ENCODE results near the gene SYCE3. TPM values are rescaled to one million over a fixed set of nuclear protein-coding genes. Genes with fewer than 3 reads are reported as not detected.
"Not testable (repeated sequence)": the region's sequence is repeated elsewhere in the genome, so short reads cannot be mapped to it uniquely, and the experiment has no call there.

SYCE3 gene
- polyA plus RNA-seq, 12 donors: not detected

DNA sequence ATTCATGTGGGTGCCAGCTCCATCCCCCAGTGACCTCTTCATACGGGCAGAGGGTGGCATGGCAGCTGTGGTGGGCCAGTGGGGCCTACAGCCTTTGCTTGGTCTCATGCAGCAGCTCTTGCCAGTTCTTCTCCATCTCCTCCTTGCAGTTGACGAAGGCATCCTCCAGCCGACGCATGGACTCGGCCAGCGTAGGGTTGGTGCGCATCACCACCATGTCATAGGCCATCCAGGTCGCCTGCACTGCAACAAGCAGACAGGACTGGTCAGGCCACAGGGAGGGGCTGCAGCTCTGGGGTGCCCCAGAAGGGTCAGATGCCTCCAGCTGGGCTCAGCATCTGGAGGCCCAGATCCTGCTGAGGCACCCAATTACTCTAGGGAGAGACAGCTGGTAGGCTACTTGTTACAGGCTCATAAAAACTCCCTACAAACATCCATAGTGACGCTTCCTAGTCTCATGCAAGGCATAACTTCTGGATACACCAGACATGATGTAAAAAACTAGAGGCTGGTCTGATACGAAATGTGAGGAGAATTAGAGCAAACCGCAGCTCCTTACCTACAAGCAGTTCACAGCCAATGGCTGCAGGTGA lies 11.5 kb downstream of the SYCE3 start:
- no peak for DNase-seq

DNA sequence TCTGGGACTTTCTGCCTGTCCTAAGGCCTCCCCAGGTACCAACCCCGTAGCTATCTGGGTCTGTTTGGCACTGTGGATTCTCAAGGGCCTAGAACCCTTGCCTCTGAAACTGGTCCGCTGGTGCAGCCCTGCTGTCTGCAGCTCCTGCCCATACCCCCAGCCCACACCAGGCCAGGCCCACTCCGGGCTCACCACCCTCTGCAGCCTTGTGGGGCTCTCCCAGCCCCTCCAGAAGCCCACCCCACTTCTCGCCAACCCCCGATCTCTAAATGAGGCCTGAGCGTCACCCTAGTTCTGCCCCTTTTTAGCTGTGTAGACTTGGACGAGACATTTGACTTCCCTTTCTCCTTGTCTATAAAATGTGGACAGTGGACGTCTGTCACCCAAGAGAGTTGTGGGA lies 12.3 kb downstream of the SYCE3 start:
- no peak for DNase-seq

- no peak for DNase-seq
Measured at GRCh38 chr22:50548921-50549790, 13.6 kb downstream of the SYCE3 start.

GRCh38 chr22:50548040-50548920 lies 14.4 kb downstream of the SYCE3 start:
- DNase-seq: no peak

DNA sequence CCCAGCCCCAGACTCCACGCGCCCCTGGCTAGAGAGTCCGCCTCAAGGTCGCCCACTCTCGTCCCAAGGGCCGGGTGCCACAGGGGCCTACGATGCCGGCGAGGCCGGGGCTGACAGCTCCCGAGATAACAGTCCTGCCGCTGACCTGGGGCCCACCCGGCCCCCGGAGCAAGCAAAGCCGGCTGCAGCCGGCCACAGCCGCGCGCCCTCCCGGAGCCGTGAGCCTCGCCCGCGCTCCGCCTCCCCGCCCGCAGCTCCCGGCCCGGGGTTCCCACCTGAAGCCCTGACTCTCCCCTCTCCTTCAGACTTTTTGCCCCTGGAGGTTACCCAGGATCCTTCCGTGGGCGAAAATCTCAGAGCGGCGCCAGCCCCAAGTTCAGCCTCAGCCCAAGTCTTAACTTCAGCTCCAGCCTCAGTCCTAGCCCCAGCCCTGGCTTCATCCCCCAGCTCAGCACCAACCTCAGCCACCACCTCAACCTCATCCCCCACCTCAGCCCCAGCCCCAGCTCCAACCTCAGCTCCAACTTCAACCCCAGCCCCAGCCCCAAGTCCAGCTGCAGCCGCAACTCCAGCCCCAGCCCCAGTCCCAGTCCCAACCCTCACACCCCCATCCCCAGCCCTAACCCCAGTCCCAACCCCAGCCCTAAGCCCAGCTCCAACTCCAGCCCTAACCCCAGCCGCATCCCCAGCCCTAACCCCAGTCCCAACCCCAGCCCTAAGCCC lies 15.3 kb downstream of the SYCE3 start:
- no peak for DNase-seq

DNA sequence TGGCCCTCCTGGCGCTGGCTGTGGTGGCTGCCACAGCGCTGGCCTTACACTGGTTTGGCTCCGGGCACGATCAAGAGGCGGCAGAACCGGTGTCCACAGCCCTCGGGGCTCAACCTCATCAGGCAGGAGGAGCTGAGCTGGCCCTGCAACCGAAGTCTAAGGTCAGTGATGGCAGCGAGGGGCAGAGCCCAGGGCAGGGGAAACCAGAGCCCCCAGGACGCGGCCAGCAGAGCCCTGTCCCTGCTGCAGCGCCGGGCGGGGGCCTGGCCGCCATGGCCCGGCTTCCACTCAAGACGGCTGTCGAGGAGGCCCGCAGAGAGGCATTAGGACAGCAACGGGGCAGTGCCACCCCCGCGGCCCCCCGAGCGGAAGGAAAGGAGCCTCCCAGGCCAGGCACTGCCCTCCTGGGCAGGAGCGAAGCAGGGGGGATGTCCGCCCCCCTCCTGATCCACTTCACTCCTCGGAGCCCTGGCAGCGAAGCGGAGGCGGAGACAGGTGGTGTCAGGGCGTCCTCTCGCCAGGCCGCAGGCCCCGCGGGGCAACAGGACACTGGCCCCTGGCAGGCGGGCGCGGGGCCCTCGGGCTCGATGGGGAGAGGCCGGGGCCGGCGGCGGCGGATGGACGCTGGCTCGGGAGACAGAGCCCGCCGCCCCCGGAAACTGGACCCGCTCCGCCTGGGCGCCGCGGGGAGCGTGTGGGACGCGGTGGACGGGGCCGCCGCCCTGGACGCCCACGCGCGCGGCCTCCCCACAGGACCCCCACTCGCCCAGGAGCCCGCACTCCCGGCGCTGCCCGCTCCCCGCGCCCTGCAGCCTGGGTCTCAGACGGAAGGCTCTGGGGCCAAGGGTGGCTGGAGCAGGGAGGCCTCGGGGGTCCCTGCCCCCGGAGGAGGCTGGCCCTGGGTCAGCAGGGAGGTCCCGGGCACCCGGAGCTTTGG lies 16.1 kb downstream of the SYCE3 start:
- DNase-seq: no peak

GRCh38 chr22:50545522-50546325 lies 17.0 kb downstream of the SYCE3 start, which contains the start of gene KLHDC7B:
TSS of gene KLHDC7B (plus strand) at chr22:50545899. CDS start at chr22:50546244, 345 bp downstream.
- no peak for DNase-seq

DNA sequence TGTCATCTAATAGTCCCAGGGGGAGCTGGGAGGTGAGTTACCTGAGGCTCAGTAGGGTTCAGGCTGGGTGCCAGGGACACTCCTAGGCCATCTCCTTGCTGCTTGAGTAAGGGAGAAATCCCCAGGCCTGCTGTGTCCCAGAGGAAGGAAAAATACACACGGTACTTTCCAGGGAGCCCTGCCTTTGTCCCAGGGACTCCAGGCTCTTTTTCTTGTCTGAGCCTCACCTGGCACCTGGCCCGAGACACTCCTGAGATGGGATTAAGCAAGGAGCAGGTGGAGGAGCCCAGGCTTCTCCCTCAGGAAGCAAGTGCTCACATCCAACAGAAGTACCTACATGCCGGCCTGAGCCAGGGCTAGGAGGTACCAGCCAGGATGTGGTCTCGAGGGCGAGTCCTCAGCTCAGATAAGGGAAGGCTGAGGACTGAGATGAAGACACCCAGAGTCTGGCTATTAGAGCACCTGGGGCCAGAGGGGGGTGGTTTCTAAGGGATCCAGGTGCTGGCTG lies 17.9 kb downstream of the SYCE3 start:
- no peak for DNase-seq

GRCh38 chr22:50544078-50544745 lies 18.5 kb downstream of the SYCE3 start:
- no peak for DNase-seq

DNA sequence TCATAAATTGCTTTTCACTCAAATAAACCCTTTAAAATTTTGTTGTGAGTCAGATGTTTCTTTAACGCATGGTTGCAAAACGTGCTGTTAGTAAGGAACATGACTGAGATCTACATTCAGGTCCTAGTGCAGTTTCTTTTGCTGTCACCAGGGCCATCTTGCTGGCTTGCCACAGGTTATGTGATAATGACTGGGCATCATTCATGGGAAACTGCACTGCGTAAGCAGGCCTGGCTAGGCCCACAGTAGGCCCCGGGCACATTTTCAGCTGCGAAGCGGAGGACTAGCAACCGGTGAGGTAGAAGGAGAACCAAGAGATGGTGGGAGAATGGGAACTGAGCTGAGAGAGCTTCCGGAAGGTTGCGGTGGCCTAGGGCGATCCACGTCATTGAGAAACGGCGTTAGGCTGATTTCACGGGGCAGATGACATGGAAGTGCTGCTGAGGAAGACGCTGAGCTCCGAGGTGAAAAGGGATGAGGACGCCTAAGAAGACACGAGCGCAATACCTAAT lies 20.2 kb downstream of the SYCE3 start:
- no peak for DNase-seq

- not testable (repeated sequence) for DNase-seq
Measured at GRCh38 chr22:50541667-50542026, 21.1 kb downstream of the SYCE3 start.

GRCh38 chr22:50540381-50540780 lies 22.3 kb downstream of the SYCE3 start:
- no peak for DNase-seq

DNA sequence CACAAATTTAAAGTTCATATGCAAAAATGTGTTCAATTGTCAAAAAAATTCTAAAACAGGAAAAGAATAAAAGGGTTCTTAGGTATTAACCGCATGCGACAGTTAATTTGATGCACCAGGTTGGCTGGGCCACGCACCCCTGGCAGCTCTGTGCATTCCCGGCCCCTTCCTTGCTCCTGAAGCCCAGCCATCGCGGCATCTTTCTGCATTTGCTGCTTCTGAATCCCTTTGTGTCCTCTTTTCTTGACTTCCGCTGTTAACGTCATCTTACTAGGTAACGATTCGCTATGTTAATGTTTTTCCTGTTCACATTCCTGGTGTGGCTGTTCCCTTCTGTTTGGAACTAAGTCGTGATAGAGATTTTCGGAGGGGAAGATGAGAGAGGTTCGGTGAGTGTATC lies 25.0 kb downstream of the SYCE3 start:
- DNase-seq: no peak

- DNase-seq: no peak
Measured at GRCh38 chr22:50536226-50536625, 26.5 kb downstream of the SYCE3 start.

DNA sequence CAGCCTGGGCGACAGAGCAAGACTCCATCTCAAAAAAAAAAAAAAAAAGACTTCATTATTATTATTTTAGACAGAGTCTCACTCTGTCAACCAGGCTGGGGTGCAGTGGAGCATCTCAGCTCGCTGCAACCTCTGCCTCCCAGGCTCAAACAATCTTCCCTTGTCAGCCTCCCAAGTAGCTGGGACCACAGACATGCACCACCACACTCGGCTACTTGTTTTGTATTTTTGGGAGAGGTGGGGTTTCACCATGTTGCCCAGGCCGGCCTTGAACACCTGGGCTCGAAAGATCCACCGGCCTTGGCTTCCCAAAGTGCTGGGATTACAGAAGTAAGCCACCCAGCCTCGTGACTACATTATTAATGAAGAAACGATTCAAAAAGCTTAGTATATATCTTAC lies 27.6 kb downstream of the SYCE3 start:
- DNase-seq: no peak

DNA sequence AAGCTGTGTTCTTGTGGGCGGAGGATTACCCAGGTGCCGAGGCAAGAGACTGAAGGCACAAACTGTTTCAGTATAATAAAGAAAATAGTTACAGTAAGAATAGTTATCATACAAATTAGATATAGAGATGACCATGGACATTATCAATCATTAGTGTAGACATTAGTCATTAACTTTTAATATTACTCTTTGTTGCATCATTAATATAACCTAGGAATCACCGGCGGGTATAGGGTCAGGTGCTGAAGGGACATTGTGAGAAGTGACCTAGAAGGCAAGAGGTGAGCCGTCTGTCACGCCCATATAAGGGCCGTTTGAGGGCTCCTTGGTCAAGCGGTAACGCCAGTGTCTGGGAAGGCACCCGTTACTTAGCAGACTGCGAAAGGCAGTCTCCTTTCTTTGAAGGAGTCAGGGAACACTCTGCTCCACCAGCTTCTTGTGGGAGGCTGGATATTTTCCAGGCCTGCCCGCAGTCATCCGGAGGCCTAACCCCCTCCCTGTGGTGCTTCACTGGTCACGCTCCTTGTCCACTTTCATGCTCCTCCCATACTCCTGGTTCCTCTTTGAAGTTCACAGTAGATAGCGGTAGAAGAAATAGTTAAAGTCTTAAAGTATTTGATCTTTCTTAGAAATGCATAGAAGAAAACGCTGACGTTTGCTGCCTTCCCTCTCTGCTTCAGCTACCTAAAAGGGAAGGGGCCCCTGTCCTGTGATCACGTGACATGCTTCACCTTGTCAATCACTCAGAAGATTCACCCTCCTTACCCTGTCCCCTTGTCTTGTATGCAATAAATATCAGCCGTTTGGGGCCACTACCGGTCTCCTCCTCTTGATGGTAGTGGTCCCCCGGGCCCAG lies 28.6 kb downstream of the SYCE3 start:
- not testable (repeated sequence) for DNase-seq

Measured in muscle of arm (tissue), 12 donors.